Activated B cell treated with CpG ODN at 0.5 μM for 24 hours (primary cell): Measurements from ENCODE around the gene KLK7. TPM values are rescaled to one million over a fixed set of nuclear protein-coding genes. Genes with fewer than 3 reads are reported as not detected.
"Not testable (repeated sequence)": the region's sequence is repeated elsewhere in the genome, so short reads cannot be mapped to it uniquely, and the experiment has no call there.

Experiments used
- ATAC-seq: fragments of 200-7000 bp; cut with Tn5 transposase; one replicate; pipeline ENCODE4 v1.10.0; 2021; ENCODE audit warnings: low read depth, mild to moderate bottlenecking, moderate library complexity
- CTCF ChIA-PET: fragments of 350-600 bp; sonication (Branson Sonifier 250); formaldehyde crosslinking; loops from one replicate; lab custom pipeline; 2021; ENCODE audit warnings: antibody characterized with exemption; lab: Charles Lee
- POLR2A ChIA-PET: fragments of 350-600 bp; sonication (Branson Sonifier 250); formaldehyde crosslinking; loops from one replicate; lab custom pipeline; 2021; ENCODE audit warnings: antibody characterized with exemption; lab: Charles Lee
- DNase-seq: peaks from one replicate; pipeline ENCODE4 v3.0.0; 2022
- H3K27ac Mint-ChIP-seq: one replicate; pipeline ENCODE4 v1.8.0; 2020; ENCODE audit warnings: mixed read lengths
- H3K27me3 Mint-ChIP-seq: one replicate; pipeline ENCODE4 v1.8.0; 2021; ENCODE audit warnings: mixed read lengths
- H3K36me3 Mint-ChIP-seq: one replicate; pipeline ENCODE4 v1.8.0; 2021; ENCODE audit warnings: low read depth, mixed read lengths
- H3K4me1 Mint-ChIP-seq: one replicate; pipeline ENCODE4 v1.8.0; 2021; ENCODE audit warnings: mixed read lengths
- H3K4me3 Mint-ChIP-seq: one replicate; pipeline ENCODE4 v1.8.0; 2020; ENCODE audit warnings: mild to moderate bottlenecking, mixed read lengths
- H3K9me3 Mint-ChIP-seq: one replicate; pipeline ENCODE4 v1.8.0; 2020; ENCODE audit warnings: mixed read lengths
- intact Hi-C: fragments of 100-400 bp; cut with micrococcal nuclease; formaldehyde crosslinking; loops from one replicate; pipeline ENCODE4 v1.15.1; 2024
- total RNA-seq: library from RNA; stranded (reverse); gene quantifications from 2 replicates; pipeline ENCODE4 v1.2.3, GENCODE V29; 2022
- TF ChIP-seq, protein P1 (sequence below): fragments of 200-600 bp; IDR thresholded peaks from one replicate; pipeline ENCODE4 v1.8.0; 2022; ENCODE audit warnings: antibody characterized with exemption, mild to moderate bottlenecking

Gene KLK7
- total RNA-seq, 1 donor from 2014 or later = not detected

DNA sequence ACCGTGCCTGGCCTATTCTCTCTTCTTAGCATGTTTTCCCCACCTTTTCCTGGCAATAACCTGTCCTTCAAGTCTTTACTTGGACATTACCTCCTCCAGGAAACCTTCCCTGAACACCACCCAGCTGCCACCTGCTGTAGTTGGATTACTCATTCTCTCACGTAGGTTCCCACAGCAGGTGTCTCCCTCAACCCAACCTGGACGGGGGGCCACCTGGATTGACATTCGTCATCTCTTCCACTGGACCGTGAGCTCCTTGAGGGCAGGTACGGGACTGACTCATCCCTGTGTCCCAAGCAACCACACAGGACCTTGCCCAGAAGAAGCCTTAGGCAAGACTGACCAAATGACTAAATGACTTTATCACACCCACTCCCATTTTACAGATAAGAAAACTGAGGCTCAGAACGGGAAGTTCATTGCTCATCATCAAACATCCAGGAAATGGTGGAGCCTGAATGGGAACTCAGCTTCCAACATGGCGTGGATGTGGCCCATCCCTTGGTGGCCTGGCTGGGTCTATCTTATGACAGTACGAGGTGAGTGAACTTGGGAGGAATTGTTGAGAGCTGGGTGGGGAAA, 10.8 kb downstream of the KLK7 start:
- no peak overlapping the region for H3K27ac Mint-ChIP-seq
- no peaks in the 10 kb centered on the region for H3K36me3 Mint-ChIP-seq
- ChIA-PET CTCF (no interaction called here), POLR2A (no interaction called here)
- H3K4me1 Mint-ChIP-seq = no peaks in the 10 kb centered on the region
- no peak for DNase-seq
- intact Hi-C loops = no loop called here
- no peaks in the 10 kb centered on the region for H3K9me3 Mint-ChIP-seq
- no peak for ATAC-seq
- peaks cover 38% of the 10 kb centered on the region for H3K27me3 Mint-ChIP-seq
- TF ChIP-seq, protein P1, sequence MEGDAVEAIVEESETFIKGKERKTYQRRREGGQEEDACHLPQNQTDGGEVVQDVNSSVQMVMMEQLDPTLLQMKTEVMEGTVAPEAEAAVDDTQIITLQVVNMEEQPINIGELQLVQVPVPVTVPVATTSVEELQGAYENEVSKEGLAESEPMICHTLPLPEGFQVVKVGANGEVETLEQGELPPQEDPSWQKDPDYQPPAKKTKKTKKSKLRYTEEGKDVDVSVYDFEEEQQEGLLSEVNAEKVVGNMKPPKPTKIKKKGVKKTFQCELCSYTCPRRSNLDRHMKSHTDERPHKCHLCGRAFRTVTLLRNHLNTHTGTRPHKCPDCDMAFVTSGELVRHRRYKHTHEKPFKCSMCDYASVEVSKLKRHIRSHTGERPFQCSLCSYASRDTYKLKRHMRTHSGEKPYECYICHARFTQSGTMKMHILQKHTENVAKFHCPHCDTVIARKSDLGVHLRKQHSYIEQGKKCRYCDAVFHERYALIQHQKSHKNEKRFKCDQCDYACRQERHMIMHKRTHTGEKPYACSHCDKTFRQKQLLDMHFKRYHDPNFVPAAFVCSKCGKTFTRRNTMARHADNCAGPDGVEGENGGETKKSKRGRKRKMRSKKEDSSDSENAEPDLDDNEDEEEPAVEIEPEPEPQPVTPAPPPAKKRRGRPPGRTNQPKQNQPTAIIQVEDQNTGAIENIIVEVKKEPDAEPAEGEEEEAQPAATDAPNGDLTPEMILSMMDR = no peak
- H3K4me3 Mint-ChIP-seq = no peak overlapping the region

DNA sequence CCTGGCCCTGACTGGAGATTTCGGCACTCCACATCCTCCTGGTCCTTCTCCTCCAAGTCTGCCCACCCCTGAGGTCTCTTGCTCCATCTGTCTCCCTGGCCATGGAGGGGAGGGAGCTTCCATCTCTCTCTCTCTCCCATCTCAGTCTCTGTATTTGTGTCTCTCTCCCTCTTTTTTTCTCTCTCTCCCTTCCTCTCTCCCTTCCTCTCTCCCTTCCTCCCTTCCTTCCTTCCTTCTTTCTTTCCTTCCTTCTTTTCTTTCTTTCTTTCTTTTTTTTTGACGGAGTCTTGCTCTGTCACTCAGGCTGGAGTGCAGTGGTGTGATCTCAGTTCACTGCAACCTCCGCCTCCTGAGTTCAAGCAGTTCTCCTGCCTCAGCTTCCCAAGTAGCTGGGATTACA, 13.9 kb downstream of the KLK7 start:
- DNase-seq, CTCF ChIA-PET, H3K9me3 Mint-ChIP-seq, H3K4me1 Mint-ChIP-seq, POLR2A ChIA-PET, H3K36me3 Mint-ChIP-seq, ATAC-seq, H3K27ac Mint-ChIP-seq, intact Hi-C loops, H3K4me3 Mint-ChIP-seq: not testable (repeated sequence)
- H3K27me3 Mint-ChIP-seq = peaks cover 29% of the 10 kb centered on the region

DNA sequence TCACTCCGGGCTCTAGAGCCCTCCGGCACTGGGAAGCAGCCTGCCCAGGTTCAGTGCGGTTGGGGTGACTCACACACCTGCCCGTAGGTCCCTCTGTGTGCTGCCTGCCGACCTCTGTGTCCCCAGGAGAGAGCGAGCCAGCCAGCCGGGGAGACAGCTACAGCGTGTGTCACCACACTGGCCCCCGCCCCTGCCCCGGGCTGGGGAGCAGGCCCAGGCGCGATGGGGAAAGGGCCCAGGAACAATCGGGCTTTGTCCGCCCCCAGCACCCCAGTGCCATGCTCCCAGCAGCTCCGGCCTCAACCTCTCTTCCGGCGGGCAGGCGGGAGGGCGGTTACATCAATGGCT, 14.3 kb downstream of the KLK7 start, which contains the start of gene KLK6:
KLK6 (minus strand) TSS at position 179 of the 348 bp plus-strand sequence. CDS start 1,487 bp downstream, outside the sequence.
- no peaks in the 10 kb centered on the region for H3K9me3 Mint-ChIP-seq
- H3K4me3 Mint-ChIP-seq = no peak within 1 kb of the TSS
- H3K27ac Mint-ChIP-seq = no peak within 1 kb of the TSS
- ChIA-PET CTCF (no interaction called here), POLR2A (no interaction called here)
- no peaks in the 10 kb centered on the region for H3K4me1 Mint-ChIP-seq
- no peak for ATAC-seq
- TF ChIP-seq, protein P1 = no peak
- H3K27me3 Mint-ChIP-seq = peaks cover 31% of the 10 kb centered on the region
- intact Hi-C loops = no loop called here
- DNase-seq = no peak
- H3K36me3 Mint-ChIP-seq = no peaks in the 10 kb centered on the region

DNA sequence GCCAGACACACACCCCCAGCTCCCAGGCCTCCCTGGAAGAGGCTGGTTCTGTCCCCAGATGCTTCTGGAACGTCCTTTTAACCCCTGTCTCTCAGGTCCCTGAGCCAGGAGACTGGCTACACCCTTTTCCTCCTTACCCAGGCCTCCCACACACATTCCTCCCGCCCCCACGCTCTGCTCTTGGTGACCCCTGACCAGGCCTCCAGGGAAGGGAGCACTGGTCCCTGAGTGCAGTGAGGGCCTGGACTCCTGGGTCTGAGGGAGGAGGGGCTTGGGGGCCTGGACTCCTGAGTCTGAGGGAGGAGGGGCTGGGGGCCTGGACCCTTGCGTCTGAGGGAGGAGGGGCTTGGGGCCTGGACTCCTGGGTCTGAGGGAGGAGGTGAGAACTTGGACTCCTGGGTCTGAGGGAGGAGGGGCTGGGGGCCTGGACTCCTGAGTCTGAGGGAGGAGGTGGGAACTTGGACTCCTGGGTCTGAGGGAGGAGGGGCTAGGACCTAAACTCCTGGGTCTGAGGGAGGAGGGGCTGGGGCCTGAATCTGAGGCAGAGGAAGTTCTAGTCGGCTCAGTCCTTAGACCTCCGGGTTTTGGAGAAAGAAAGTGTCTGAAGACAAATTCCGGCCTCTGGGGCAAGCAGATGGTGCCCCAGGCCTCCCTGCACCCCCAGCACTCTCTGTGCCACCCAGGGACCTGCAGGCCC, 14.9 kb downstream of the KLK7 start:
- intact Hi-C loops = no loop called here
- H3K9me3 Mint-ChIP-seq = no peaks in the 10 kb centered on the region
- ATAC-seq (no peak), DNase-seq (no peak)
- H3K36me3 Mint-ChIP-seq = no peaks in the 10 kb centered on the region
- POLR2A ChIA-PET = no interaction called here
- H3K27me3 Mint-ChIP-seq = peaks cover 30% of the 10 kb centered on the region
- H3K27ac Mint-ChIP-seq = no peak overlapping the region
- H3K4me3 Mint-ChIP-seq = no peak overlapping the region
- H3K4me1 Mint-ChIP-seq = no peaks in the 10 kb centered on the region
- CTCF ChIA-PET = no interaction called here
- TF ChIP-seq, protein P1 = no peak

DNA sequence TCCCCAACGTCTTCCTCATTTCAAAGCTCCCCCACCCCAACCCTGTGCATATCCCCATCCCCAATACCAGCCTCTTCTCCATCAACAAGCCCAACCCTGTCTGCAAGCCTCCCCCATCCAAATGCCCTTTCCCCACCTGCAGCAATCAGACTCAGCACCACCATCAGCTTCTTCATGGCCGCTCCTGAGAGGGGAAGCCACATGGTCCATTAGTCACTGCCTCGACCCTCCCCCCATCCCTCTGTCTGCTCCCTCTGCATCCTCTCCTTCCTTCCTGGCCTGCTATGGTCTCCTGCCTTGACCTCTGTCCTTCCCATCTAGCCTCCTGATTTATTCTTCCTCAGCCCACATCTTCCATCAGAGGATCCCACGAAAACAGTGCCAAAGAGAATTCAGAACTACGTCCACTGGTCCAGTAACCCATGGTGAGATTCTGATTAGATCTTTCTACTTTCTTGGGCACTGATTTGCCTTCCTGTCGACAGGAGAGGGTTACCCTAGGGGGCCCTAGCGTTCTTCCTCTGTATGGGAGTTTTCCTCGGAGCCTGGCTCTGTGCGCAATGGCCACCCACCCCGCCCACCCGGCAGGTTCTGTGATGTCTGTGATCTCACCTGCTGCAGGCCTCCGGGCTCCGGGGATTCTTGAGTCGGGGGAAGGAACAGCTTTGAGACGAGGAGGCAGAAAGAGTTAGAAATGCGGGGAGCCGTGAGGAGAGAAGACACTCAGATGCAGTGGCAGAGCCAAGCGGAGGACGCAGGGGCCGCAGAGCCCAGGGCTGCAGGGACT, 15.6 kb downstream of the KLK7 start:
- Mint-ChIP-seq H3K4me1 (no peaks in the 10 kb centered on the region), H3K4me3 (no peak overlapping the region), H3K9me3 (no peaks in the 10 kb centered on the region), H3K27me3 (peaks cover 30% of the 10 kb centered on the region), H3K36me3 (no peaks in the 10 kb centered on the region), H3K27ac (no peak overlapping the region)
- ATAC-seq (no peak), DNase-seq (no peak)
- intact Hi-C loops = no loop called here
- ChIA-PET CTCF (no interaction called here), POLR2A (no interaction called here)
- TF ChIP-seq, protein P1 = no peak
